ENCODE data around the gene ATF7IP. TPM values are rescaled to one million over a fixed set of nuclear protein-coding genes. Genes with fewer than 3 reads are reported as not detected.

ATF7IP gene
- total RNA-seq, 1 experiment from 2014 or later: 172 TPM

- H2BK120ac ChIP-seq (ENCODE audit: low read depth, low read length, poor library complexity, severe bottlenecking): no peak overlapping the region
- H4K5ac ChIP-seq (ENCODE audit: insufficient read length, low read depth, low read length): no peak overlapping the region
- H3K14ac ChIP-seq (ENCODE audit: insufficient read depth, low read length): no peak overlapping the region
- no peak overlapping the region for H2AFZ ChIP-seq (ENCODE audit: low read length)
- no peak overlapping the region for H2BK5ac ChIP-seq (ENCODE audit: insufficient read length, low read length)
- H3K4ac ChIP-seq (ENCODE audit: low read depth, low read length): no peak overlapping the region
- H2BK12ac ChIP-seq (ENCODE audit: insufficient read length, low read depth, low read length): no peak overlapping the region
- no peak overlapping the region for H2BK20ac ChIP-seq (ENCODE audit: low read depth, low read length, poor library complexity, severe bottlenecking)
- no peak overlapping the region for H3K18ac ChIP-seq (ENCODE audit: insufficient read length, low read depth, low read length)
- peaks cover 32% of the 10 kb centered on the region; the same call in 1 of the 2 replicates for H3K79me2 ChIP-seq (ENCODE audit: insufficient read depth, low read length)
- H3K4me2 ChIP-seq (ENCODE audit: insufficient read depth, insufficient read length, low read length): peak overlapping the region; percentile 6
- H3K9me3 ChIP-seq (ENCODE audit: control insufficient read depth, low read depth, low read length): no peaks in the 10 kb centered on the region
- H3K9ac ChIP-seq (ENCODE audit: extremely low read depth, insufficient read length, low read length): no peak overlapping the region
- H3K4me3 Mint-ChIP-seq: peak overlapping the region; percentile 33 to 71; a peak in 4 of 5 replicates
- no peaks in the 10 kb centered on the region for H3K27me3 Mint-ChIP-seq (ENCODE audit: low read depth)
- peak; percentile 89 for DNase-seq
- H3K27ac ChIP-seq (ENCODE audit: insufficient read length, low read depth, low read length): no peak overlapping the region
- H3K23me2 ChIP-seq (ENCODE audit: insufficient read length, low read depth, low read length, poor library complexity, severe bottlenecking): no peaks in the 10 kb centered on the region
- H4K8ac ChIP-seq (replicated peaks; ENCODE audit: insufficient read length, low read depth, low read length): no peak overlapping the region
- H3K79me1 ChIP-seq (ENCODE audit: insufficient read depth, low read depth, low read length, poor library complexity, severe bottlenecking): peaks cover 3% of the 10 kb centered on the region
- H2AK5ac ChIP-seq (ENCODE audit: insufficient read length, low read length): no peak overlapping the region
- H3K9me3 Mint-ChIP-seq: no peaks in the 10 kb centered on the region
- peaks cover 51 to 53% of the 10 kb centered on the region in 2 experiments for H3K4me1 Mint-ChIP-seq
- H3K27ac Mint-ChIP-seq: peak overlapping the region; percentile 86 to 100 (median 97)
- no CpG with 5 or more reads among the region's 3 CpGs for WGBS (ENCODE audit: extremely low coverage, insufficient read length, low lambda C conversion rate)
- peaks cover 19 to 26% (median 21%) of the 10 kb centered on the region in 3 experiments for H3K36me3 Mint-ChIP-seq (ENCODE audit: insufficient read depth in 1 of 3, low read depth in 3 of 3)
- no peaks in the 10 kb centered on the region for H4K20me1 ChIP-seq (ENCODE audit: control insufficient read depth, insufficient read depth, insufficient read length)
- H2BK15ac ChIP-seq (ENCODE audit: low read depth, low read length): no peak overlapping the region
- no peak overlapping the region for H4K91ac ChIP-seq (ENCODE audit: insufficient read length, low read depth, low read length)
- H3K56ac ChIP-seq (ENCODE audit: insufficient read length, low read depth, low read length): no peak overlapping the region
- H3K23ac ChIP-seq (ENCODE audit: insufficient read length, low read depth, low read length): no peak overlapping the region
- 0 out of 2 replicates have a peak, but pooled peaks cover 4% of the 10 kb centered on the region for H3K4me1 ChIP-seq (ENCODE audit: insufficient read depth, low read length)
- TF ChIP-seq, protein P1, sequence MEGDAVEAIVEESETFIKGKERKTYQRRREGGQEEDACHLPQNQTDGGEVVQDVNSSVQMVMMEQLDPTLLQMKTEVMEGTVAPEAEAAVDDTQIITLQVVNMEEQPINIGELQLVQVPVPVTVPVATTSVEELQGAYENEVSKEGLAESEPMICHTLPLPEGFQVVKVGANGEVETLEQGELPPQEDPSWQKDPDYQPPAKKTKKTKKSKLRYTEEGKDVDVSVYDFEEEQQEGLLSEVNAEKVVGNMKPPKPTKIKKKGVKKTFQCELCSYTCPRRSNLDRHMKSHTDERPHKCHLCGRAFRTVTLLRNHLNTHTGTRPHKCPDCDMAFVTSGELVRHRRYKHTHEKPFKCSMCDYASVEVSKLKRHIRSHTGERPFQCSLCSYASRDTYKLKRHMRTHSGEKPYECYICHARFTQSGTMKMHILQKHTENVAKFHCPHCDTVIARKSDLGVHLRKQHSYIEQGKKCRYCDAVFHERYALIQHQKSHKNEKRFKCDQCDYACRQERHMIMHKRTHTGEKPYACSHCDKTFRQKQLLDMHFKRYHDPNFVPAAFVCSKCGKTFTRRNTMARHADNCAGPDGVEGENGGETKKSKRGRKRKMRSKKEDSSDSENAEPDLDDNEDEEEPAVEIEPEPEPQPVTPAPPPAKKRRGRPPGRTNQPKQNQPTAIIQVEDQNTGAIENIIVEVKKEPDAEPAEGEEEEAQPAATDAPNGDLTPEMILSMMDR (conservative IDR thresholded peaks at IDR 0.05): no peak
- H3T11ph ChIP-seq (ENCODE audit: low read length): no peak overlapping the region
- no peaks in the 10 kb centered on the region for H3K27me3 ChIP-seq (ENCODE audit: insufficient read depth, low read length)
Observed at GRCh38 chr12:14417715-14418114, 52.2 kb downstream of the ATF7IP start.
